HG03025 (cell line): Measurements from ENCODE around the gene THRB.

ENCODE experiments used
- ATAC-seq: cut with Tn5 transposase; IDR thresholded peaks from one replicate; pipeline ENCODE4 v1.9.1; 2021; ENCODE audit warnings: mild to moderate bottlenecking, moderate library complexity; ENCODE audit not compliant: unreplicated experiment, low FRiP score

THRB gene

GRCh38 chr3:24249523-24249922, 245.1 kb downstream of the THRB start:
- ATAC-seq = no peak

- no peak for ATAC-seq
Observed at GRCh38 chr3:24245056-24245455, 249.6 kb downstream of the THRB start.

- no peak for ATAC-seq
Observed at GRCh38 chr3:24244491-24244890, 250.2 kb downstream of the THRB start.

GRCh38 chr3:24242012-24242698, 252.5 kb downstream of the THRB start:
- no peak for ATAC-seq

- no peak for ATAC-seq
Observed at GRCh38 chr3:24240306-24240705, 254.3 kb downstream of the THRB start.

GRCh38 chr3:24237971-24238706, 256.5 kb downstream of the THRB start:
- peak; percentile 87 for ATAC-seq

GRCh38 chr3:24235121-24235520, 259.5 kb downstream of the THRB start:
- no peak for ATAC-seq

GRCh38 chr3:24232784-24233183, 261.9 kb downstream of the THRB start:
- no peak for ATAC-seq

- no peak for ATAC-seq
Observed at GRCh38 chr3:24229468-24230221, 265.0 kb downstream of the THRB start.

GRCh38 chr3:24227635-24228034, 267.0 kb downstream of the THRB start:
- no peak for ATAC-seq

GRCh38 chr3:24226397-24226796, 268.3 kb downstream of the THRB start:
- ATAC-seq = no peak

- no peak for ATAC-seq
Observed at GRCh38 chr3:24225385-24225950, 269.2 kb downstream of the THRB start.

GRCh38 chr3:24224666-24225384, 269.8 kb downstream of the THRB start:
- ATAC-seq = no peak

GRCh38 chr3:24222165-24222805, 272.4 kb downstream of the THRB start:
- ATAC-seq = no peak

- ATAC-seq = no peak
Observed at GRCh38 chr3:24220859-24221657, 273.6 kb downstream of the THRB start.

- ATAC-seq = no peak
Observed at GRCh38 chr3:24215502-24215901, 279.1 kb downstream of the THRB start.

GRCh38 chr3:24211381-24211780, 283.3 kb downstream of the THRB start:
- ATAC-seq = no peak

- no peak for ATAC-seq
Observed at GRCh38 chr3:24202071-24202470, 292.6 kb downstream of the THRB start.

GRCh38 chr3:24201301-24201700, 293.3 kb downstream of the THRB start:
- ATAC-seq = no peak
